ENCODE measurements around the gene FREM2. TPM values are rescaled to one million over a fixed set of nuclear protein-coding genes. Genes with fewer than 3 reads are reported as not detected.
A peak's percentile ranks its signal among the peaks of the same experiment; 100 is the strongest.

FREM2 gene
- total RNA-seq, 1 experiment from 2014 or later: not detected

GRCh38 chr13:38844581-38844980, 157.7 kb downstream of the FREM2 start:
- ChIA-PET POLR2A (no interaction called here), CTCF (interaction anchor here (0.6 to 1.0 kb wide), 3 partner anchors 10 to 159 kb away, joined by 3 to 4 read pairs (median 3); no protein-coding TSS in a partner anchor)
- no peak for TF ChIP-seq CTCF (IDR thresholded peaks at IDR 0.05; ENCODE audit: unreplicated experiment)
- Mint-ChIP-seq H3K27me3 (ENCODE audit: insufficient read depth, unreplicated experiment) (peaks cover 12% of the 10 kb centered on the region), H3K27ac (ENCODE audit: low read depth, unreplicated experiment) (no peak overlapping the region), H3K4me3 (ENCODE audit: unreplicated experiment) (no peak overlapping the region), H3K36me3 (ENCODE audit: insufficient read depth, unreplicated experiment) (no peaks in the 10 kb centered on the region), H3K9me3 (ENCODE audit: unreplicated experiment) (no peaks in the 10 kb centered on the region), H3K4me1 (ENCODE audit: insufficient read depth, unreplicated experiment) (peaks cover 8% of the 10 kb centered on the region)
- BruUV-seq (replicated peaks): no TSS peak
- no peak for DNase-seq (ENCODE audit: unreplicated experiment)
- intact Hi-C loops (cut with micrococcal nuclease): no loop called here

- no peak overlapping the region for H3K27ac Mint-ChIP-seq (ENCODE audit: low read depth, unreplicated experiment)
- no peaks in the 10 kb centered on the region for H3K36me3 Mint-ChIP-seq (ENCODE audit: insufficient read depth, unreplicated experiment)
- no peaks in the 10 kb centered on the region for H3K9me3 Mint-ChIP-seq (ENCODE audit: unreplicated experiment)
- peaks cover 12% of the 10 kb centered on the region for H3K27me3 Mint-ChIP-seq (ENCODE audit: insufficient read depth, unreplicated experiment)
- H3K4me3 Mint-ChIP-seq (ENCODE audit: unreplicated experiment): no peak overlapping the region
- DNase-seq (ENCODE audit: unreplicated experiment): no peak
- H3K4me1 Mint-ChIP-seq (ENCODE audit: insufficient read depth, unreplicated experiment): peaks cover 8% of the 10 kb centered on the region
- no TSS peak for BruUV-seq (replicated peaks)
- TF ChIP-seq CTCF (IDR thresholded peaks at IDR 0.05; ENCODE audit: unreplicated experiment): no peak
- ChIA-PET CTCF (interaction anchor here (0.9 kb wide), 1 partner anchor 162 kb away, joined by 3 read pairs; no protein-coding TSS in a partner anchor), POLR2A (no interaction called here)
- intact Hi-C loops (cut with micrococcal nuclease): no loop called here
These were observed 161.5 kb downstream of the FREM2 start for GRCh38 chr13:38848360-38848759.

GRCh38 chr13:38849315-38849714, 162.4 kb downstream of the FREM2 start:
- Mint-ChIP-seq H3K4me1 (ENCODE audit: insufficient read depth, unreplicated experiment) (peaks cover 8% of the 10 kb centered on the region), H3K36me3 (ENCODE audit: insufficient read depth, unreplicated experiment) (no peaks in the 10 kb centered on the region), H3K9me3 (ENCODE audit: unreplicated experiment) (no peaks in the 10 kb centered on the region), H3K27me3 (ENCODE audit: insufficient read depth, unreplicated experiment) (peaks cover 5% of the 10 kb centered on the region), H3K4me3 (ENCODE audit: unreplicated experiment) (peak overlapping the region; percentile 20), H3K27ac (ENCODE audit: low read depth, unreplicated experiment) (peak overlapping the region; percentile 16)
- BruUV-seq (replicated peaks): no TSS peak
- peak; percentile 64 for DNase-seq (ENCODE audit: unreplicated experiment)
- POLR2A ChIA-PET: no interaction called here
- intact Hi-C loops (cut with micrococcal nuclease): no loop called here
- no peak for TF ChIP-seq CTCF (IDR thresholded peaks at IDR 0.05; ENCODE audit: unreplicated experiment)
- CTCF ChIA-PET: interaction anchor here (0.6 to 0.9 kb wide), 2 partner anchors 163 to 1825 kb away, joined by 3 to 4 read pairs; no protein-coding TSS in a partner anchor

GRCh38 chr13:38850868-38851626, 164.2 kb downstream of the FREM2 start:
- intact Hi-C loops (cut with micrococcal nuclease): no loop called here

More at GRCh38 chr13:38850868-38851626, 164.2 kb downstream of the FREM2 start:
- H3K36me3 Mint-ChIP-seq (ENCODE audit: insufficient read depth, unreplicated experiment): no peaks in the 10 kb centered on the region
- CTCF ChIA-PET: interaction anchor here (0.6 to 1.7 kb wide), 2 partner anchors 21 to 297 kb away, joined by 3 to 5 read pairs; no protein-coding TSS in a partner anchor
- no peaks in the 10 kb centered on the region for H3K9me3 Mint-ChIP-seq (ENCODE audit: unreplicated experiment)
- no peak overlapping the region for H3K27ac Mint-ChIP-seq (ENCODE audit: low read depth, unreplicated experiment)
- no peaks in the 10 kb centered on the region for H3K27me3 Mint-ChIP-seq (ENCODE audit: insufficient read depth, unreplicated experiment)
- POLR2A ChIA-PET: no interaction called here
- peaks cover 8% of the 10 kb centered on the region for H3K4me1 Mint-ChIP-seq (ENCODE audit: insufficient read depth, unreplicated experiment)
- DNase-seq (ENCODE audit: unreplicated experiment): no peak
- no peak for TF ChIP-seq CTCF (IDR thresholded peaks at IDR 0.05; ENCODE audit: unreplicated experiment)
- BruUV-seq (replicated peaks): no TSS peak
- H3K4me3 Mint-ChIP-seq (ENCODE audit: unreplicated experiment): no peak overlapping the region

Measured in MCF 10A (cell line).